PC-3 (cell line): ENCODE measurements around the gene CA7. TPM values are rescaled to one million over a fixed set of nuclear protein-coding genes. Genes with fewer than 3 reads are reported as not detected.

Experiments used
- ATAC-seq: fragments of 200-7000 bp; cut with Tn5 transposase; 2 replicates; pipeline ENCODE4 v1.9.1; 2020; ENCODE audit warnings: mild to moderate bottlenecking, moderate library complexity
- BruUV-seq: library from RNA; stranded (reverse); fragments of 400-500 nt; replicated peaks from 2 replicates; lab custom pipeline; 2021; lab: Mats Ljungman, UMichigan
- CTCF ChIA-PET: fragments of 300-600 bp; sonication (Branson Sonifier 250); formaldehyde crosslinking; loops from one replicate; lab custom pipeline; 2022; ENCODE audit warnings: antibody characterized with exemption; lab: Charles Lee
- POLR2A ChIA-PET: fragments of 300-600 bp; sonication (Branson Sonifier 250); formaldehyde crosslinking; loops from one replicate; lab custom pipeline; 2022; ENCODE audit warnings: antibody characterized with exemption; ENCODE audit not compliant: unreplicated experiment; lab: Charles Lee
- DNase-seq: peaks from one replicate; pipeline ENCODE4 v3.0.0-alpha.2; 2015
- H2AFZ ChIP-seq: fragments of 300-600 bp; sonication (generic); 2 replicates; pipeline ENCODE4 v1.6.0; 2016; ENCODE audit warnings: antibody characterized with exemption, low read length
- H3F3A ChIP-seq: fragments of 300-600 bp; sonication (generic); one replicate; pipeline ENCODE4 v1.6.0; 2017; ENCODE audit warnings: antibody characterized with exemption, low read length, control low read depth, mild to moderate bottlenecking; ENCODE audit not compliant: unreplicated experiment
- H3K27ac ChIP-seq: fragments of 300-600 bp; sonication (generic); 2 replicates; pipeline ENCODE4 v1.5.1; 2016; ENCODE audit warnings: mild to moderate bottlenecking, low read length
- H3K27me3 ChIP-seq: fragments of 300-600 bp; sonication (generic); 2 replicates; pipeline ENCODE4 v1.6.1; 2016; ENCODE audit warnings: low read length, mixed read lengths
- H3K36me3 ChIP-seq: fragments of 300-600 bp; sonication (generic); 2 replicates; pipeline ENCODE4 v1.6.1; 2016; ENCODE audit warnings: low read depth, mixed run types, low read length, mixed read lengths
- H3K4me1 ChIP-seq: fragments of 300-600 bp; sonication (generic); 2 replicates; pipeline ENCODE4 v1.5.1; 2016; ENCODE audit warnings: low read length; ENCODE audit not compliant: insufficient read depth
- H3K4me2 ChIP-seq: fragments of 300-600 bp; sonication (generic); 2 replicates; pipeline ENCODE4 v1.6.0; 2016; ENCODE audit warnings: low read length
- H3K4me3 ChIP-seq: fragments of 300-600 bp; sonication (generic); 2 replicates; pipeline ENCODE4 v1.5.1; 2016; ENCODE audit warnings: mild to moderate bottlenecking, low read length, mixed read lengths
- H3K79me2 ChIP-seq: fragments of 300-600 bp; sonication (generic); 2 replicates; pipeline ENCODE4 v1.6.1; 2017; ENCODE audit warnings: low read length, mixed read lengths
- H3K9ac ChIP-seq: fragments of 300-600 bp; sonication (generic); 2 replicates; pipeline ENCODE4 v1.6.0; 2016; ENCODE audit warnings: mild to moderate bottlenecking, low read length
- H3K9me2 ChIP-seq: fragments of 300-600 bp; sonication (generic); replicated peaks from 2 replicates; pipeline ENCODE4 v1.6.1; 2016; ENCODE audit warnings: mixed run types, low read length, mixed read lengths
- H3K9me3 ChIP-seq: fragments of 300-600 bp; sonication (generic); 2 replicates; pipeline ENCODE4 v1.6.1; 2016; ENCODE audit warnings: low read length, mixed read lengths
- H4K20me1 ChIP-seq: fragments of 300-600 bp; sonication (generic); 2 replicates; pipeline ENCODE4 v1.6.1; 2016; ENCODE audit warnings: low read length, mixed read lengths
- CTCF ChIP-seq: fragments of 300-600 bp; sonication (generic); conservative IDR thresholded peaks from 2 replicates; pipeline ENCODE4 v1.5.1; 2017; ENCODE audit warnings: antibody characterized with exemption, low read depth, mild to moderate bottlenecking, low read length
- EZH2 ChIP-seq: fragments of 300-600 bp; sonication (generic); IDR thresholded peaks from one replicate; pipeline ENCODE4 v1.6.1; 2017; ENCODE audit warnings: antibody characterized with exemption, mild to moderate bottlenecking, low read length; ENCODE audit not compliant: unreplicated experiment
- EZH2phosphoT487 ChIP-seq: fragments of 300-600 bp; sonication (generic); IDR thresholded peaks from 2 replicates; pipeline ENCODE4 v1.6.1; 2018; ENCODE audit warnings: mild to moderate bottlenecking, antibody characterized with exemption, low read length, borderline replicate concordance
- intact Hi-C: fragments of 100-400 bp; cut with micrococcal nuclease; formaldehyde crosslinking; loops from 2 replicates; pipeline ENCODE4 v1.9.0; 2023
- total RNA-seq: library from RNA; depleted of rRNA; stranded (reverse); fragments of >200 nt; gene quantifications from 2 replicates; pipeline ENCODE4 v1.2.3, GENCODE V29; 2014

Gene CA7
- total RNA-seq, 1 experiment from 2014 or later = not detected

GRCh38 chr16:66886321-66886720, 42.1 kb downstream of the CA7 start:
- H3K36me3 ChIP-seq = peaks cover 8% of the 10 kb centered on the region
- no peak for ATAC-seq
- H2AFZ ChIP-seq = no peak overlapping the region
- DNase-seq = no peak
- H3K4me2 ChIP-seq = no peak overlapping the region
- no peaks in the 10 kb centered on the region for H3K9me3 ChIP-seq
- peaks cover 8% of the 10 kb centered on the region for H3K79me2 ChIP-seq
- H3K9ac ChIP-seq = no peak overlapping the region
- no peaks in the 10 kb centered on the region for H3K9me2 ChIP-seq
- ChIA-PET CTCF (interaction anchor here (0.8 kb wide), 1 partner anchor 13 kb away, joined by 3 read pairs; no protein-coding TSS in a partner anchor), POLR2A (no interaction called here)
- H3K27me3 ChIP-seq = no peaks in the 10 kb centered on the region
- intact Hi-C loops = no loop called here
- peaks cover 4% of the 10 kb centered on the region; the same call in 1 of the 2 replicates for H3K4me1 ChIP-seq
- BruUV-seq = no TSS peak
- no peaks in the 10 kb centered on the region for H4K20me1 ChIP-seq
- no peak overlapping the region for H3K4me3 ChIP-seq
- H3K27ac ChIP-seq = no peak overlapping the region
- no peak for TF ChIP-seq EZH2phosphoT487
- H3F3A ChIP-seq = no peaks in the 10 kb centered on the region

DNA sequence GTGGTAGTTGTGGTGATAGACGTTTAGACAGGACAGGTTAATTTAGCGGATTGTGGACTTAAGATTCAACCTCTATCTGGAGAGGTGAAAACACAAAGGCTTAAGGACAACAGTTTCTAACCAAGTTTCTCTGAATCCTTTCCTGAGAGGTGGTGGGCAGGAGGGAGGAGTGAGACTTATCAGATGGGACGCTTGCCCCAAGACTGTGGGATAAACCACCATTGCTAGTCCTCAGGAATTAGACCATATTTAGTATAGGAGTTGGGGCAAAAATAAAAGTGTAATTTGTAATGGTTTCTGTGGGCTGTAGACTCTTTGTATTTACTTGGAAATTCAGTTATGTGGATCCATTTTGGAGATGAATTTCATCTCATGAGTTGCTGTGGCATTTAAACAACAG, 42.7 kb downstream of the CA7 start:
- no TSS peak for BruUV-seq
- H3K27ac ChIP-seq = no peak overlapping the region
- ATAC-seq = no peak
- CTCF ChIA-PET = interaction anchor here (0.8 kb wide), 1 partner anchor 14 kb away, joined by 3 read pairs; no protein-coding TSS in a partner anchor
- H3K4me3 ChIP-seq = no peak overlapping the region
- no peaks in the 10 kb centered on the region for H3K27me3 ChIP-seq
- intact Hi-C loops = no loop called here
- no peak overlapping the region for H2AFZ ChIP-seq
- H3K79me2 ChIP-seq = peaks cover 3% of the 10 kb centered on the region; the same call in 1 of the 2 replicates
- no peak for TF ChIP-seq EZH2
- TF ChIP-seq CTCF = no peak
- POLR2A ChIA-PET = no interaction called here
- H3K9ac ChIP-seq = no peak overlapping the region
- no peaks in the 10 kb centered on the region for H3K9me2 ChIP-seq
- H3F3A ChIP-seq = no peaks in the 10 kb centered on the region
- no peaks in the 10 kb centered on the region for H4K20me1 ChIP-seq
- H3K9me3 ChIP-seq = no peaks in the 10 kb centered on the region
- DNase-seq = no peak
- H3K36me3 ChIP-seq = peaks cover 8% of the 10 kb centered on the region
- no peaks in the 10 kb centered on the region for H3K4me1 ChIP-seq
- no peak overlapping the region for H3K4me2 ChIP-seq

- ATAC-seq (no peak), DNase-seq (no peak)
- Histone ChIP-seq H3K79me2 (no peaks in the 10 kb centered on the region), H3K4me3 (no peak overlapping the region), H3K9me2 (no peaks in the 10 kb centered on the region), H3K36me3 (peaks cover 8% of the 10 kb centered on the region), H4K20me1 (no peaks in the 10 kb centered on the region), H3K4me2 (no peak overlapping the region), H3K27ac (no peak overlapping the region), H3K4me1 (no peaks in the 10 kb centered on the region), H3F3A (no peaks in the 10 kb centered on the region), H3K27me3 (no peaks in the 10 kb centered on the region), H2AFZ (no peak overlapping the region), H3K9me3 (no peaks in the 10 kb centered on the region), H3K9ac (no peak overlapping the region)
- no TSS peak for BruUV-seq
- ChIA-PET CTCF (no interaction called here), POLR2A (no interaction called here)
- TF ChIP-seq EZH2 = no peak
- intact Hi-C loops = no loop called here
These were observed 44.7 kb downstream of the CA7 start for GRCh38 chr16:66888647-66889615.
